Activated naive CD8-positive, alpha-beta T cell treated with anti-CD3 and anti-CD28 coated beads for 36 hours (primary cell): ENCODE results near the gene METTL25B. TPM values are rescaled to one million over a fixed set of nuclear protein-coding genes. Genes with fewer than 3 reads are reported as not detected.

Source experiments
- DNase-seq: peaks from one replicate; pipeline ENCODE4 v3.0.0; 2021
- H3K27ac Mint-ChIP-seq: one replicate; pipeline ENCODE4 v1.8.0; 2022; ENCODE audit warnings: mild to moderate bottlenecking, moderate library complexity, mixed read lengths
- H3K27me3 Mint-ChIP-seq: one replicate; pipeline ENCODE4 v1.8.0; 2022; ENCODE audit warnings: mild to moderate bottlenecking, mixed read lengths
- H3K36me3 Mint-ChIP-seq: one replicate; pipeline ENCODE4 v1.8.0; 2021; ENCODE audit warnings: mild to moderate bottlenecking, mixed read lengths
- H3K4me1 Mint-ChIP-seq: one replicate; pipeline ENCODE4 v1.8.0; 2021; ENCODE audit warnings: mixed read lengths
- H3K4me3 Mint-ChIP-seq: one replicate; pipeline ENCODE4 v1.8.0; 2022; ENCODE audit warnings: mild to moderate bottlenecking, moderate library complexity, mixed read lengths
- H3K9me3 Mint-ChIP-seq: one replicate; pipeline ENCODE4 v1.8.0; 2022; ENCODE audit warnings: mixed read lengths
- total RNA-seq, 2 experiments: library from RNA; stranded (reverse); gene quantifications; one replicate each; pipeline ENCODE4 v1.2.3, GENCODE V29; 2021

METTL25B gene
- total RNA-seq, 2 experiments from 2014 or later, result 24.4 to 24.9 TPM

DNA sequence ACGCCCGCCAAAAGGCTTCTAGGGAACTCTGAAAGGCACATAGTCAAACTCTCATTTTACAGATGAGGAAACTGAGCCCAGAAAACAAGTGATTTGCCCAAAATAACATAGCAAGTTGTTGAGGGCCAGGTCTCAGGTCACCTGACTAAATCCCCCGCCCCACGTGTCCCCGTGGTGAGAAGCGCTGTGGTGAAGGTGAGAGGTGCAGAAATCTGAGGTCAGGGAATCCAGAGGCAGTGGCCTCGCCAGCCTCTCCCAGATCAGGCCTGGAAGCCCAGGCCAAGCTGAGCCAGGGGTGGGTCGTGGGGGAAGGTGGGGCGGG lies 18.1 kb downstream of the METTL25B start:
- H3K9me3 Mint-ChIP-seq, result no peaks in the 10 kb centered on the region
- peaks cover 66% of the 10 kb centered on the region for H3K36me3 Mint-ChIP-seq
- H3K27ac Mint-ChIP-seq, result peak overlapping the region; percentile 93
- H3K4me3 Mint-ChIP-seq, result peak overlapping the region; percentile 43
- peaks cover 63% of the 10 kb centered on the region for H3K4me1 Mint-ChIP-seq
- H3K27me3 Mint-ChIP-seq, result no peaks in the 10 kb centered on the region
- DNase-seq, result no peak

- H3K27me3 Mint-ChIP-seq, result no peaks in the 10 kb centered on the region
- peak overlapping the region; percentile 99 for H3K4me3 Mint-ChIP-seq
- peaks cover 61% of the 10 kb centered on the region for H3K36me3 Mint-ChIP-seq
- H3K4me1 Mint-ChIP-seq, result peaks cover 58% of the 10 kb centered on the region
- H3K27ac Mint-ChIP-seq, result peak overlapping the region; percentile 99
- peak; percentile 70 for DNase-seq
- H3K9me3 Mint-ChIP-seq, result no peaks in the 10 kb centered on the region
Measured at GRCh38 chr1:156746728-156747631, 18.7 kb downstream of the METTL25B start.

GRCh38 chr1:156747742-156748669 lies 19.7 kb downstream of the METTL25B start:
- peak overlapping the region; percentile 99 for H3K4me3 Mint-ChIP-seq
- no peaks in the 10 kb centered on the region for H3K27me3 Mint-ChIP-seq
- no peak for DNase-seq
- H3K27ac Mint-ChIP-seq, result peak overlapping the region; percentile 99
- no peaks in the 10 kb centered on the region for H3K9me3 Mint-ChIP-seq
- H3K36me3 Mint-ChIP-seq, result peaks cover 58% of the 10 kb centered on the region
- H3K4me1 Mint-ChIP-seq, result peaks cover 54% of the 10 kb centered on the region

GRCh38 chr1:156748670-156749418 lies 20.6 kb downstream of the METTL25B start:
- DNase-seq, result no peak
- no peaks in the 10 kb centered on the region for H3K27me3 Mint-ChIP-seq
- H3K36me3 Mint-ChIP-seq, result peaks cover 51% of the 10 kb centered on the region
- H3K27ac Mint-ChIP-seq, result peak overlapping the region; percentile 99
- H3K4me3 Mint-ChIP-seq, result peak overlapping the region; percentile 99
- peaks cover 56% of the 10 kb centered on the region for H3K4me1 Mint-ChIP-seq
- no peaks in the 10 kb centered on the region for H3K9me3 Mint-ChIP-seq

DNA sequence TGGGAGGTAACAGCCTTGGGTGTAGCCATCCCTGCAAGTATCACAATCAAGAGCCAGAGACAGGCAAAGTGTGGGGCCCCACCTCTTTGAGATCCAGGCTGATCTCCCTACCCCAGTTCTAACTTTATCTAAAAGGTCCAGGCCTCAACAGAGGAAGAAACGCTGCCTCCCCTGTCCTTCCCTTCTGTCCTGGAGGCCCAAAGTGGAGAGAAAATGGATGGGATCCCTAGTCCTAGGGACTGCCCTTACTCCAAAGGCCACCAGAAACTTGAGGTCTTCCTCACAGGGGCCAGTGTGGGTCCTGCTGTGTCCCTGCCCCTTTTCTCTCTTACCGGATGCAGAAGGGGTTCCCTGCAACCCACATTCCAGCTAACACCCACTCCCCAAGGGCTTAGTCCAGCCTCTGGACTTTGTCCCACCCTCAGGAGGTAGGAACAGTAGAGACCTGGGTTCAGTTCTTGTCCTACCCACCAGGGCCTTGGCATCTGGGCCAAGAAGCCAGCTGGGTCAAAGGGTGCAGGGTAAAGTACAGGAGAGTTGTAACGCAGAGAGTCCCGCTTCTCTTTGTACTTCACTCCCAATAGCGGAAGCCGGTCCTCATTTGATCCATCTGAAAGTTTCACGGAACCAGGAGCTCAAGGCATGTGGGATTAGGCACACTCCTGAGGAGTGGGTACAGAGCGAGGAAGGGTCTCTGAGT lies 21.3 kb downstream of the METTL25B start:
- Mint-ChIP-seq H3K9me3 (no peaks in the 10 kb centered on the region), H3K36me3 (peaks cover 47% of the 10 kb centered on the region), H3K27ac (peak overlapping the region; percentile 99), H3K4me3 (peak overlapping the region; percentile 99), H3K4me1 (peaks cover 55% of the 10 kb centered on the region), H3K27me3 (no peaks in the 10 kb centered on the region)
- no peak for DNase-seq

- Mint-ChIP-seq H3K27me3 (no peaks in the 10 kb centered on the region), H3K27ac (peak overlapping the region; percentile 99), H3K4me3 (peak overlapping the region; percentile 99), H3K4me1 (peaks cover 52% of the 10 kb centered on the region), H3K9me3 (no peaks in the 10 kb centered on the region), H3K36me3 (peaks cover 42% of the 10 kb centered on the region)
- DNase-seq, result peak; percentile 39
Measured at GRCh38 chr1:156750191-156750672, 22.0 kb downstream of the METTL25B start.

GRCh38 chr1:156750711-156751450 lies 22.6 kb downstream of the METTL25B start:
- no peaks in the 10 kb centered on the region for H3K27me3 Mint-ChIP-seq
- H3K27ac Mint-ChIP-seq, result peak overlapping the region; percentile 99
- peaks cover 35% of the 10 kb centered on the region for H3K36me3 Mint-ChIP-seq
- peak overlapping the region; percentile 99 for H3K4me3 Mint-ChIP-seq
- DNase-seq, result peak; percentile 55
- H3K9me3 Mint-ChIP-seq, result no peaks in the 10 kb centered on the region
- H3K4me1 Mint-ChIP-seq, result peaks cover 46% of the 10 kb centered on the region

- Mint-ChIP-seq H3K4me1 (peaks cover 41% of the 10 kb centered on the region), H3K9me3 (no peaks in the 10 kb centered on the region), H3K27ac (peak within 1 kb of the TSS; percentile 99), H3K27me3 (no peaks in the 10 kb centered on the region), H3K36me3 (peaks cover 32% of the 10 kb centered on the region), H3K4me3 (peak within 1 kb of the TSS; percentile 99)
- no peak for DNase-seq
Measured at GRCh38 chr1:156751451-156751756, 23.1 kb downstream of the METTL25B start, which contains the start of gene HDGF. Gene HDGF, minus strand, starts transcription at chr1:156751675. Its CDS starts 246 bp downstream, at chr1:156751429.

GRCh38 chr1:156751757-156752481 lies 23.6 kb downstream of the METTL25B start:
- Mint-ChIP-seq H3K36me3 (peaks cover 32% of the 10 kb centered on the region), H3K27me3 (no peaks in the 10 kb centered on the region), H3K27ac (peak overlapping the region; percentile 92), H3K4me3 (peak overlapping the region; percentile 83), H3K4me1 (peaks cover 36% of the 10 kb centered on the region), H3K9me3 (no peaks in the 10 kb centered on the region)
- peak; percentile 96 for DNase-seq

DNA sequence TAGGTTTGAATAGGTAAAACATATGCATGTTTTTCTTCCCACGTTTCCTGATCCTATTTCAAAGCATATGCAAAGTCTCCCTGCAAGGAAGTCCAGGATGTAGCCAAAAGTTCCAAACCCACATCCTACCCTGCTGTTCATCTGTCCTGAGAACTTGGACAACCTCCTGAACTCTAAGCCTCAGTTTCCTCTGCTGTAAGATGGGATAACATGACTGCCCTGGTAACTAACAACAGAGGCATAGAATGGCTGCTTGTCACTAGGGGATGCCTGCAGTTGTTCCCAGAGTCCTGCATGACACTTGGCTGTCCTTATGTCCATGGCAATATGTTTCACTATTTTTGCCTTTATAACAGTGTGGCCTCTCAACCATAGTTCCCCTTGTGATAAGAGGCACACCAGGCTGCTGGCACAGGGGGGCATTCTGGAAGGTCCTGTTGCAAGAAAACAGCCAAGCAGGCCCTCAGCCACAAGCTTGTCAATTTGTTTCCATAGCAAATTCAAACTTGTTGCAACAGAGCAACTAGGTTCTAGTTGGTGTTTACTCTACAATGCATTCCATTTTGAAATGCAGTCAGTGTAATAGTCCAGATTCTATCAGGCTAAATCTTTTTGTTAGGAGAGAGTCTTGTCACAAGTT lies 24.7 kb downstream of the METTL25B start:
- DNase-seq, result no peak
- peaks cover 26% of the 10 kb centered on the region for H3K4me1 Mint-ChIP-seq
- H3K36me3 Mint-ChIP-seq, result peaks cover 26% of the 10 kb centered on the region
- H3K27ac Mint-ChIP-seq, result peak overlapping the region; percentile 27
- H3K9me3 Mint-ChIP-seq, result no peaks in the 10 kb centered on the region
- no peaks in the 10 kb centered on the region for H3K27me3 Mint-ChIP-seq
- peak overlapping the region; percentile 83 for H3K4me3 Mint-ChIP-seq

DNA sequence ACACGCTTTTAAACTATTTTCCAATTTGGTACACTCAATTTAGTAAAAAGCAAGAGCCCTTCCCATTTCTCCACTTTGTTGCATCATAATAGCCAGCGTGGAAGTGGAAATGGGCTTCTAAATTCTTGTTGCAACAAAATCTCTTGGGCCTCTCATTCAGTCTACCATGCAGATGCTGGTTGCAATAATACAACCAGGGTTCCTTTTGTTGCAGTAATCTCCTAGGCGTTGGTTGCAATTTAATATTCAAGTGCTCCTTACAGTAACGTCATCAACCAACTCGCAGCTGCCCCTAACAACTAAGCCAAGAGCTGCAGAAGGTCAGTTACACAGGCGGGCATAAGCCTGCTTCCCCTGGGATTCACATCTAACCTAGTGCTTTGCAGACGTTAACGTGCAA lies 25.9 kb downstream of the METTL25B start:
- no peaks in the 10 kb centered on the region for H3K9me3 Mint-ChIP-seq
- no peak for DNase-seq
- H3K4me3 Mint-ChIP-seq, result no peak overlapping the region
- H3K36me3 Mint-ChIP-seq, result peaks cover 15% of the 10 kb centered on the region
- H3K4me1 Mint-ChIP-seq, result peaks cover 15% of the 10 kb centered on the region
- H3K27me3 Mint-ChIP-seq, result no peaks in the 10 kb centered on the region
- H3K27ac Mint-ChIP-seq, result no peak overlapping the region

DNA sequence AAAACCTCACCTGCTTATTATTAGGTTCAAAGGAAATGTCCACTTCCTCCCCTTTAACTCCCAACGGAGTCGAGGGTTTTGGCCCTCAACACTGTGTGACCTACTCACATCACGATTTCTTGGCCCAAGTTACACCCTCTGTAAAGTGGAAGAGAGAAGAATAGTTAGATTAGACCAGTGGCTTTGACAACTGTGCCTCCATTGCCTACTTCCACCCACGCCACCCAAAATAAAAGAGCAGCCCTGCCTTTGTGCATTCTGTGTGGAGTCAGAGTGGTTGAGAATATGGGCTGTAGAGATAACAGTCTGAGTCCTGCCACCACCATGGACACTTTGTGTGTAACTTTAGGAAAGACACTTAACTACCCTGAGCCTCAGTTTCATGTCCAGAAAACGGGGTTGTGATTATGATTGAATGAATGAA lies 27.3 kb downstream of the METTL25B start:
- Mint-ChIP-seq H3K27me3 (no peaks in the 10 kb centered on the region), H3K4me1 (peaks cover 5% of the 10 kb centered on the region), H3K27ac (no peak overlapping the region), H3K9me3 (no peaks in the 10 kb centered on the region), H3K36me3 (peaks cover 1% of the 10 kb centered on the region), H3K4me3 (no peak overlapping the region)
- DNase-seq, result no peak

DNA sequence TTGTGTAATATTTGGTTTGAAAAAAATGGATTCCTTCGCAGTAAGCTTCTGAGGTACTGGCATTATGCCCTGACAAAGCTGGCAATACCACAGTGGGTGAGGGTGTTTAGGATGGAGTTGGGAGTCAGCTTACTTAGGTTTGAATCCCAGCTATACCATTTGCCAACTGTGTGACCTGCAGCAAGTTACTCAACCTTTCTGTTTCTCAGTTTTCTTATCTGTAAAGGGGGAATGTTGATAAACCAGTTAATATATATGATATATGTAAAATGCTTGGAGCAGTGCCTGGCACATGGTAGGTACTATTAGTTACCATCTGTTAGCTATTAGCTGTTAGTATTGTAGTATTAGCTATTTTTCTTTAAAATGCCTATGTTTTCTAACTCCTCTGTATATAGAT lies 28.1 kb downstream of the METTL25B start:
- Mint-ChIP-seq H3K9me3 (no peaks in the 10 kb centered on the region), H3K4me3 (no peak overlapping the region), H3K4me1 (peaks cover 5% of the 10 kb centered on the region), H3K27ac (no peak overlapping the region), H3K27me3 (no peaks in the 10 kb centered on the region), H3K36me3 (no peaks in the 10 kb centered on the region)
- DNase-seq, result no peak
